Effector memory CD8-positive, alpha-beta T cell (primary cell): ENCODE results near the gene GBA2.

ENCODE experiments used
- ATAC-seq: fragments of 150-1000 bp; cut with Tn5 transposase; replicated peaks from 2 replicates; pipeline ENCODE4 v1.10.0; 2021; ENCODE audit warnings: mild to moderate bottlenecking, moderate library complexity
- DNase-seq, 3 experiments: peaks; one replicate each; pipeline ENCODE4 v3.0.0; 2021
- H3K27ac Mint-ChIP-seq, 2 donors: one replicate each; pipeline ENCODE4 v1.8.0; 2022; ENCODE audit warnings: mild to moderate bottlenecking in 2 of 2, mixed read lengths in 2 of 2, moderate library complexity in 2 of 2
- H3K27me3 Mint-ChIP-seq, 2 donors: one replicate each; pipeline ENCODE4 v1.8.0; 2022; ENCODE audit warnings: mixed read lengths in 2 of 2
- H3K36me3 Mint-ChIP-seq: one replicate; pipeline ENCODE4 v1.8.0; 2022; ENCODE audit warnings: mild to moderate bottlenecking, moderate library complexity, mixed read lengths; ENCODE audit not compliant: insufficient read depth
- H3K4me1 Mint-ChIP-seq, 2 donors: one replicate each; pipeline ENCODE4 v1.8.0; 2022; ENCODE audit warnings: low read depth in 2 of 2, mixed read lengths in 2 of 2
- H3K4me3 Mint-ChIP-seq, 2 donors: one replicate each; pipeline ENCODE4 v1.8.0; 2022; ENCODE audit warnings: mild to moderate bottlenecking in 2 of 2, mixed read lengths in 2 of 2, moderate library complexity in 2 of 2
- H3K9me3 Mint-ChIP-seq, 2 donors: one replicate each; pipeline ENCODE4 v1.8.0; 2022; ENCODE audit warnings: mixed read lengths in 2 of 2
- total RNA-seq, 9 experiments: gene quantifications; one replicate each; lab custom pipeline; 2026; lab: John Stamatoyannopoulos, UW

Gene GBA2
- total RNA-seq: 50.6 to 83.5 (median 63.9) reads per million in 9 experiments

- ATAC-seq (peak; percentile 82), DNase-seq (peak in 2 of 3 experiments; percentile 58)
- Mint-ChIP-seq H3K27me3 (no peaks in the 10 kb centered on the region), H3K4me3 (peak within 1 kb of the TSS; percentile 96 to 98), H3K36me3 (peaks cover 23% of the 10 kb centered on the region), H3K9me3 (no peaks in the 10 kb centered on the region), H3K4me1 (peaks cover 44 to 50% of the 10 kb centered on the region in 2 donors), H3K27ac (peak within 1 kb of the TSS; percentile 93 to 94)
These were observed at the start of gene GBA2, which contains the start of gene RGP1 for GRCh38 chr9:35748858-35749514. Gene GBA2 (minus strand): TSS chr9:35749228. CDS start chr9:35748704, 524 bp downstream. Gene RGP1 (plus strand): TSS chr9:35749287. CDS start chr9:35749756, 469 bp downstream.

- no peaks in the 10 kb centered on the region for H3K27me3 Mint-ChIP-seq
- H3K4me3 Mint-ChIP-seq: no peak overlapping the region
- no peak overlapping the region for H3K27ac Mint-ChIP-seq
- peaks cover 2 to 7% of the 10 kb centered on the region in 2 donors for H3K4me1 Mint-ChIP-seq
- no peaks in the 10 kb centered on the region for H3K9me3 Mint-ChIP-seq
- DNase-seq (no peak), ATAC-seq (no peak)
- H3K36me3 Mint-ChIP-seq: no peaks in the 10 kb centered on the region
These were observed 48.5 kb upstream of the GBA2 start for GRCh38 chr9:35797311-35798109.

- Mint-ChIP-seq H3K4me1 (peaks cover 5 to 7% of the 10 kb centered on the region in 2 donors), H3K27ac (no peak overlapping the region), H3K36me3 (no peaks in the 10 kb centered on the region), H3K27me3 (no peaks in the 10 kb centered on the region), H3K4me3 (no peak overlapping the region), H3K9me3 (no peaks in the 10 kb centered on the region)
- no peak for ATAC-seq
- no peak for DNase-seq
These were observed 46.7 kb upstream of the GBA2 start for GRCh38 chr9:35795695-35796094.

- ATAC-seq (no peak), DNase-seq (no peak)
- no peaks in the 10 kb centered on the region for H3K9me3 Mint-ChIP-seq
- H3K27ac Mint-ChIP-seq: peak overlapping the region; percentile 64 to 74
- peaks cover 6% of the 10 kb centered on the region for H3K36me3 Mint-ChIP-seq
- H3K4me1 Mint-ChIP-seq: peaks cover 9 to 12% of the 10 kb centered on the region in 2 donors
- H3K4me3 Mint-ChIP-seq: no peak overlapping the region
- no peaks in the 10 kb centered on the region for H3K27me3 Mint-ChIP-seq
These were observed 44.4 kb upstream of the GBA2 start for GRCh38 chr9:35793461-35793860.

GRCh38 chr9:35792826-35793225 lies 43.8 kb upstream of the GBA2 start:
- Mint-ChIP-seq H3K9me3 (no peaks in the 10 kb centered on the region), H3K27me3 (no peaks in the 10 kb centered on the region), H3K36me3 (peaks cover 9% of the 10 kb centered on the region), H3K4me1 (peaks cover 9 to 12% of the 10 kb centered on the region in 2 donors), H3K4me3 (no peak overlapping the region), H3K27ac (peak overlapping the region; percentile 64 to 74)
- ATAC-seq (no peak), DNase-seq (no peak)

GRCh38 chr9:35792024-35792813 lies 43.2 kb upstream of the GBA2 start:
- Mint-ChIP-seq H3K36me3 (peaks cover 12% of the 10 kb centered on the region), H3K27me3 (no peaks in the 10 kb centered on the region), H3K4me3 (no peak overlapping the region), H3K9me3 (no peaks in the 10 kb centered on the region), H3K4me1 (peaks cover 9 to 12% of the 10 kb centered on the region in 2 donors), H3K27ac (no peak overlapping the region)
- ATAC-seq (no peak), DNase-seq (no peak)

- ATAC-seq: no peak
- no peaks in the 10 kb centered on the region for H3K9me3 Mint-ChIP-seq
- no peak within 1 kb of the TSS for H3K27ac Mint-ChIP-seq
- peaks cover 9 to 12% of the 10 kb centered on the region in 2 donors for H3K4me1 Mint-ChIP-seq
- DNase-seq: no peak
- no peaks in the 10 kb centered on the region for H3K27me3 Mint-ChIP-seq
- no peak within 1 kb of the TSS for H3K4me3 Mint-ChIP-seq
- H3K36me3 Mint-ChIP-seq: peaks cover 19% of the 10 kb centered on the region
These were observed 42.4 kb upstream of the GBA2 start, which contains the start of gene NPR2 for GRCh38 chr9:35791297-35791921. Gene NPR2 (plus strand): TSS chr9:35791591. CDS start chr9:35792409, 818 bp downstream.

GRCh38 chr9:35790385-35791296 lies 41.6 kb upstream of the GBA2 start:
- peak; percentile 93 for ATAC-seq
- peak; percentile 60 to 64 (median 62) for DNase-seq
- Mint-ChIP-seq H3K36me3 (peaks cover 20% of the 10 kb centered on the region), H3K4me3 (no peak overlapping the region), H3K27me3 (no peaks in the 10 kb centered on the region), H3K9me3 (no peaks in the 10 kb centered on the region), H3K4me1 (peaks cover 9 to 12% of the 10 kb centered on the region in 2 donors), H3K27ac (no peak overlapping the region)

- no peak overlapping the region for H3K27ac Mint-ChIP-seq
- peaks cover 9 to 12% of the 10 kb centered on the region in 2 donors for H3K4me1 Mint-ChIP-seq
- peaks cover 20% of the 10 kb centered on the region for H3K36me3 Mint-ChIP-seq
- H3K4me3 Mint-ChIP-seq: no peak overlapping the region
- H3K9me3 Mint-ChIP-seq: no peaks in the 10 kb centered on the region
- no peak for DNase-seq
- H3K27me3 Mint-ChIP-seq: no peaks in the 10 kb centered on the region
- ATAC-seq: no peak
These were observed 41.0 kb upstream of the GBA2 start for GRCh38 chr9:35790025-35790384.

GRCh38 chr9:35789541-35789940 lies 40.5 kb upstream of the GBA2 start:
- Mint-ChIP-seq H3K4me3 (no peak overlapping the region), H3K9me3 (no peaks in the 10 kb centered on the region), H3K27ac (no peak overlapping the region), H3K27me3 (no peaks in the 10 kb centered on the region), H3K4me1 (peaks cover 9 to 12% of the 10 kb centered on the region in 2 donors), H3K36me3 (peaks cover 20% of the 10 kb centered on the region)
- ATAC-seq (no peak), DNase-seq (no peak)

GRCh38 chr9:35783418-35783817 lies 34.4 kb upstream of the GBA2 start:
- Mint-ChIP-seq H3K9me3 (no peaks in the 10 kb centered on the region), H3K27me3 (no peaks in the 10 kb centered on the region), H3K4me3 (no peak overlapping the region), H3K4me1 (peaks cover 0 to 3% of the 10 kb centered on the region in 2 donors), H3K27ac (no peak overlapping the region), H3K36me3 (peaks cover 13% of the 10 kb centered on the region)
- no peak for ATAC-seq
- no peak for DNase-seq

GRCh38 chr9:35781066-35781465 lies 32.0 kb upstream of the GBA2 start:
- ATAC-seq (no peak), DNase-seq (no peak)
- no peak overlapping the region for H3K4me3 Mint-ChIP-seq
- H3K27me3 Mint-ChIP-seq: no peaks in the 10 kb centered on the region
- peak overlapping the region in 1 of 2 donors; percentile 17 for H3K27ac Mint-ChIP-seq
- H3K36me3 Mint-ChIP-seq: no peaks in the 10 kb centered on the region
- no peaks in the 10 kb centered on the region for H3K9me3 Mint-ChIP-seq
- H3K4me1 Mint-ChIP-seq: peaks cover 0 to 3% of the 10 kb centered on the region in 2 donors
